ENCODE data around the gene PLXNB1.
"Not testable (repeated sequence)": the region's sequence is repeated elsewhere in the genome, so short reads cannot be mapped to it uniquely, and the experiment has no call there.

Gene PLXNB1

DNA sequence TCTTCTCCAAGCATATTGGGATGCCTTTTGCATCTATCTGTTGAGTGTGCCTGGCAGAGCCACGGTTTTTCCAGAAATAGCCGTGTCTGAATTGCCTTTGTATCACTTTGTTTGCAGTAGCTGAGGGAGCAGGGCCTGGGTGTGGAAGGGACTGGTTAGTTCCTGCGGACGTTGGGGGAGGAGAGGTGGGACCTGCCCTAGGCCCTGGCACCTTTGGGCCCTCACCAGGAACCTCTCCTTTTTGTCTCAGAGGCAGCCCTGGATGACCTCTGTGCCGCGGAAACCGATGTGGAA lies 35.3 kb upstream of the PLXNB1 start:
- DNase-seq = no peak

GRCh38 chr3:48464713-48465221 lies 34.9 kb upstream of the PLXNB1 start:
- DNase-seq = no peak

- no peak for DNase-seq
These were observed 33.8 kb upstream of the PLXNB1 start for GRCh38 chr3:48463703-48464102.

- DNase-seq = not testable (repeated sequence)
These were observed 31.9 kb upstream of the PLXNB1 start for GRCh38 chr3:48461767-48462166.

- DNase-seq = no peak
These were observed 30.6 kb upstream of the PLXNB1 start for GRCh38 chr3:48460517-48460902.

- no peak for DNase-seq
These were observed 30.1 kb upstream of the PLXNB1 start for GRCh38 chr3:48459773-48460516.

DNA sequence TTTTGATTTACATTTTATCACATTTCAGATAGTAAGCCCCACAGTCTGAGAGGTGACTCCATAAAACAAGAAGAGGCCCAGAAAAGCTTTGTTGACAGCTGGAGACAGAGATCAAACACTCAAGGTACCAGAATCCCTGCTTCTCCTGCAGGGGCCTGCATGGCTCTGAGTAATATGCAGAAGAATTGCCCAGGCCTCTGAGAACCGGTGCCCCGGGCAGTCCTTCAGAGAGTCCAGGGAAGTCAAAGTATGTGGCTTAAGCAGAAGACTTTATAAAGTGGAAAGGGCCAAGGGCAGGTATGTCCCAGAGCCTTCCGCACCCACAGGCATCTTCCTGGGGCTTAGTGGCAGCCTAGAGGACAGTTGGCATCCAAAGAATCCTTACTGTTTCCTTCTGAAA lies 29.4 kb upstream of the PLXNB1 start:
- DNase-seq = no peak

DNA sequence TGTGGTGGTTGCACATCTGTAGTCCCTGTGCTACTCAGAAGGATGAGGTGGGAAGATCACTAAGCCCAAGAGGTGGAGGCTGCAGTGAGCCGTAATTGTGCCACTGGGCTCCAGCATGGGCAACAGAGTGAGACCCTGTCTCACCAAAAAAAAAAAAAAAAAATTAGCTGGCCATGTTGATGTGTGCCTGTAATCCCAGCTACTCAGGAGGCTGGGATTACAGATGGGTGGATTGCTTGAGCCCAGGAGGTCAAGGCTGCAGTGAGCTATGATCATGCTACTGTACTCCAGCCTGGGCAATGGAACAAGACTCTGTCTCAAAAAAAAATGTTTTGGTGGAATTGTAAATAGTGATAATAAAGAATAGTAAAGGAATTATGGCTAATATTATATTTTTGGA lies 26.6 kb upstream of the PLXNB1 start:
- no peak for DNase-seq

GRCh38 chr3:48451270-48451669 lies 21.4 kb upstream of the PLXNB1 start:
- DNase-seq = no peak

- DNase-seq = peak; percentile 93
These were observed 16.7 kb upstream of the PLXNB1 start, which contains the start of gene ATRIP for GRCh38 chr3:48446425-48447193. ATRIP (plus strand) TSS chr3:48446737; CDS start chr3:48446846, 109 bp downstream.

DNA sequence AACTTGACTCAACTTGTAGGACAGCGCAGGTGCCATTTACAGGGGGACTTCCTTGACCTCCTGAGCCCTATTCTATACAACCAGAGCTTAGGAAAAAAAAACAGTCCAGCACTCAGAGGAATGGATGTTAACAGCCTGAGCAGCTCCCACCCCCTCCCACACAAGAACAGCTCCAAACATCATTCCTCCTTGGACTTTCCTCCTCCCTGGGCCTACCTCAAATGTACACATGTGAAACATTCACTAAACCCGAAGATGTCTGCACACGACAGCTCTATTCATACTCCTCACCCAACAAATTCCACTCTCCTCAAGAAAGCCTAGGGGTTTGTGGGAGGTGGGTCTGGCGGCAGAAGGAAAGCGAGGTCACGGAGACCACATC lies 16.1 kb upstream of the PLXNB1 start:
- no peak for DNase-seq

DNA sequence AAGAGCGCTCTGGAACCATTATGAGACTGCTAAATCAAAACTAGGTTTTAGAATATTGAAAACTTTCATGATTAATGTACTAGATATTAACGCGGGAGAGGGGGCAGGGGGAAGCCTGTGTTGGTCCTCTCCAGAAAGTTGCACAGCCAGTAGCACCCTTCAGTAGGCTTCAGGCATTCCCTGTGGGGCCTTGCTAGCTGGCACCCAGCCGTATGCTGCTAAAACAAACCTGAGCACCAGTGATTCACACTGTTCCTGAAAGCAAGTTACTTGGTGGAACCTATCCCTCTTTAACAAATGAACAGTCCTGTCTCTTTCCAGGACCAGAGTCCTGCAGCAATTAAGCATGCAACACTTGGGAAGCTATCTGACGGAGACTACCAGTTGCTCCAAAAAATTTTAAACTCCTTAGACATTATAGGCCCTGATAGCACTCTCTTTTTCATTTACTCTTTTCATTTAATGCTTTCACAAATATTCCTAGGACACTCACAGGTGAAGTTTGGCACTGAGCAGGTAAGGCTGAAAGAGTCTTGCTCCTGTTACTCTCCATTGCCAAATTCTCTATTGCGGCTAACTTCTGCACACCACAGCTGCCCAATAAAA lies 15.5 kb upstream of the PLXNB1 start:
- no peak for DNase-seq

GRCh38 chr3:48441940-48442339 lies 12.1 kb upstream of the PLXNB1 start:
- no peak for DNase-seq

- DNase-seq = no peak
These were observed 10.7 kb upstream of the PLXNB1 start for GRCh38 chr3:48440590-48440958.

- DNase-seq = peak; percentile 99
These were observed 10.1 kb upstream of the PLXNB1 start, which contains the start of the genes CCDC51 and TMA7 for GRCh38 chr3:48439820-48440589. CCDC51 (minus strand) TSS chr3:48440119; CDS start chr3:48435128, 4,991 bp downstream. TMA7 (plus strand) TSS chr3:48440257; CDS start chr3:48440297, 40 bp downstream.

- no peak for DNase-seq
These were observed 7.9 kb upstream of the PLXNB1 start for GRCh38 chr3:48437812-48438211.

DNA sequence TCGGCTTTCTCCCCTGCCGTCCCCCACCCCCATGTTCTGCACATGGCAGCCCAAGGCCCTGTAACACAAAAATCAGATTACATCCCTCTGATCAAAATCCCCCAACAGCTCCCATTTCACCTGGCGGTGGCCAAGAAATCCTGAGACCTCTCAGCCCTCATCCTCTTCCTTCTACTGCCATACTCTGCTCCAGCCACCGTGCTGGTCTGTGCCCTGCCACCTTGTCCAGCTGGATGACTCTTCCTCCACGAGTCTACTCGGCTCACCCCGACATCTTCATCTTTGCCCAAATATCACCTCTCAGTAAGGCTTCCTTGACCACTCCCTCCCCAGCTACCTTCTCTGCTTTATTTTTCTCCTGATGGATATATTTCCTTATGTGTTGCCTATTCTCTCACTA lies 7.0 kb upstream of the PLXNB1 start:
- no peak for DNase-seq

- DNase-seq = no peak
These were observed 6.5 kb upstream of the PLXNB1 start for GRCh38 chr3:48436477-48436787.

- DNase-seq = peak; percentile 89
These were observed 6.0 kb upstream of the PLXNB1 start for GRCh38 chr3:48435774-48436476.

GRCh38 chr3:48435223-48435595 lies 5.3 kb upstream of the PLXNB1 start:
- DNase-seq = no peak

DNA sequence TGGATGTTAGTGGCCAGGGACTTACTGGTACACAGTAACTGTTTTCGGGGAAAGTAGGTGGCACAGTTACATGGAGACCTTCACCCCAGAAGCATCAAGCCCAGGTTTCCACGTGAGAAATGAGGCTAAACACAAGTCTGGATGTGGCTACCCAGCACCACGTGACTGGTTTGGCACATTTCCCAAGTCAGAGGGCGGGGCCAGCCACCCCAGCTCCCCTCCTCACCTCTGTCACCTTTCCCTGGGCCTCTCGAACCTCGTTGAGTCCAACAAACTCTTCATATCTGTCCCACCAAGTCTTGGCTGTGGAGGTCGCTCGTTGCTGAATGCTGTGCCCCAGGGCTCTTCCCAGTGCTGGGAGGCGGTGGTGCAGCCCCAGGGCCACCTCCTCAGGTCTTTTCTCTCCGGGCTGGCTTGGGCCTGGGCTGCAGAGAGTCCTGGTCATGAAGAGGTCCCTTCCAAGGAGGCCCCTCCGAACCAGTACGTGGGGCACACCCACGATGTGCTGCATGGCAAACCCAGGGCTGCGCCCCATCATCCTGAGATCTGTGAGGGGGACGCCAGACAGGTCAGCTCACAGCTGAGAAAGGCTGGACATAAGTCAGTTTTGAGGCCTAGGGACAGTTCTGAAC lies 4.8 kb upstream of the PLXNB1 start:
- DNase-seq = no peak

DNA sequence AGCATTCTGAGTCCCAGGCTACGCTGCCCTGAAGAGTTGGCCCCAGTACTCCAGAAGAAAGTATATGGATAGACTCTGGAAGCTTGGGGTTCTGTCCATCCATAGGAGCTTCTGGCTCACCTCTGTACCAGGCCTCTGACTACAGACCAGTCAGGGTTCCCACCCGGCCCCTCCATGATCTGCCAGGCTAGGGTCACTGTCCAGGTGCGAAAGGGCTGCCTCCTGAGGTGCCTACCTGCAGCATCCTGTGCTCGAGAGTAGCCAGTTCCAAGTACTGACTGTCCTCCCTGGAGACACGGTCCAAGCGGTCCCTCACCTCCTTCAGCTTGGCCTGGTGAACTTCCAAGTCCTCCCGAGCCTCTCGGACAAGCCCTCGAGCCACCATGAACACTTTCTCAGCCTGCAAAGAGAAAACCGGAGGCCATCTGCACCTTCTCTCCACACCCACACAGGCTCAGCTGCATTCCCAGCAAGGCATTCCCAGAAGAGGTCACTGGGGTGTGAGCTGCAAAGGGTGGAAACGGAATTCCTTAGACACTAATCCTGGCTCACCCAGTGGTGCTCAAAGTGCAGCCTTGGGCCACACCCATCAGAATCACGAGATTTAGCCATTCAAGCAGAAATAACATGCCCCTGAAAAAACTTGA lies 3.7 kb upstream of the PLXNB1 start:
- no peak for DNase-seq

All from activated CD4-positive, alpha-beta T cell treated with anti-CD3 and anti-CD28 coated beads, Interleukin-10, Interleukin-2, amounts not matched to agents 100 ng/mL and 50 ng/mL, durations not matched to agents 16 hours and 8 hours (primary cell).